NCI-H146 treated with DMSO at 0.1 percent for 48 hours (cell line): ENCODE results near the gene GAS2.

Experiments used
- DNase-seq: peaks from one replicate; lab custom pipeline; 2025; ENCODE audit not compliant: unreplicated experiment; lab: John Stamatoyannopoulos, UW

Gene GAS2

DNA sequence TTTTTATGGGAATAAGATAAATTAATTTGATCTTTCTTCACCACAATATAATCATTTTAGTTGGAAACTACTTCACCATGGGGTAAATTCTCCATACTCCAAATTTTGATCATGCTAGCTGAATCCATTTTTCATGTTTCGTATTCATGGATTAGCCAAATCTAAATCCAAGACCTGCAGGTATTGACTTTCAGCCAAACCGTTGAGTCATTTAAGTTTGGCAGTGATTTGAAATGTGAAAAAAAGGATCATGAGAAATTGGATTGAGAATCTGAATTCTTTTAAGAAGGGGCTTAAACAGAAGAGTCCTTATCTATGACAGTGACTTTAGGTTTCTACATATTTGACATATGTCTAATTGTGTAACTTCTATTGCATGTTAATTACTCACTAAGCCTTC lies 5.3 kb downstream of the GAS2 start:
- DNase-seq, result no peak

DNA sequence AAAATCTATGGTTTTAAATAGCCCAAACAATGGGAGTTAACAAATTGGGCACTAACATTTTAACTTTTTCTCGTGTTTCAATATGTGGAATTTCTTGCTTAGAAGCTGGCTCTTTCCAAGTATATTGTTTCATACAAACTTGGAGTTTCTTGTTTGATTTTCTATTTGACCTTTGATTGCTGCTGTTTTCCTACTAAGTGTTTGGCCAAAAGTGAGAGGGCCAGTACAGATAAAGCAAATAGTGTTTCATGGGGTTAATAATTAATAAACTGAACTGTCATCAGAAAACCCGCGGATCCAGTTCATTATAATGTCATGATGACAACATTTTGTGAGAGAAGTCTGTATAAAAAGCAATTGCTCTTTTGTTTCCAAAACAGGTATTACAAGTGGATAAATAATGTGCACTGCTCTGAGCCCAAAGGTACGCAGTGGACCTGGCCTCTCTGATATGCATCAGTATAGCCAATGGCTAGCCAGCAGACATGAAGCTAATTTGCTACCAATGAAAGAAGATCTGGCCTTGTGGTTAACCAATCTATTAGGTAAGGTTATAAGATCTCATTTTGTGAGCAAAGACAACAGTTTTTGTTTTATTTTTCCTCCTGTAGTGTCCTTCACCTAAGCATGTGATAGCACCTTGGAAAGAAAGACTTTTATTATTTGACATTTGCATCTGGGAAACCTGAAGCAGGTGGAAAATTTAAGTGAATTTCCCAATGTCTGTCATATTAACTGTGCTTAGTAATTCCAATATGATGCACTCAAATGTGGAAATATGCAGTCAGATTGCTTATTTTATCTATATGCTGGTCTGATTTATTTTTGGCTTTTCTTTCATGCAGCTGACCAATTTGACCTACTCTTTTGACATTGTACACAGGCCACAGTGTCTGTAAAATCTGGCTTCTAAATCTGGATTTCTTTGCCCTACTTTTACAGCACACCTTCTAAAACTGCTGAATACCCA lies 8.3 kb downstream of the GAS2 start:
- no peak for DNase-seq

DNA sequence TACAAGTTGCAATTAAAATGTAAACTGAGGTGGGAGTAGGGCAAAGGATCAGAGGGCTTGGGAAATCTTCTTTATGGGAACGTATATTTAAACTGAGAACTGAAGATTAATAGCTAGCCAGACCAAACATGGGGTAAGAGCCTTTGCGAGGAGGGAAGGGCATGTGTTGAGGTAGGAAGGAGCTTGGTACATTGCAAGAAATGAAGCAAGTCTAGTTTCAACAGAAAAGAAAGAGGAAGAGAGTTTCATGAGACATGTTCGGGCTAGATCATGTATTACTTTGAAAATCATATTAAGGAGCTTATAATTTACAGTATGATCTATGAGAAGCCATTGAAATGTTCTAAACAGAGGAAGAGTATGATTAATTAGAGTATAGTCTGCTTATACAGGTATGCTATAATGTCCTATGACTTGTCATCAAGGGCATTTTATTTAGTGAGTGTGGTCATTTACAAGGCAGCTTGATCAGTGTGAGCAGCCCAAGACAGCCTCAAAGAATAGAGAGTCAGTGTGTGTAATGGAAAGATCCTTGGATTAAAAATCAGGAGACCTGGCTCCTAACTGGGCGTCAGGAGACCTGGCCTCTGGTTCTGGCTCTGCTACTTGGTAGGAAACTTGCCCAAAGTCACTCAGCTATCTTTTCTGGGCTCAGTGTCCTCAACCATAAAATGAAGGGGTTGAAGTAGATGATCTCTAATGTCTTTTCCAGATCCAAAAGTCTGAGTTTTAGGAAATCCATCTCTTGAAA lies 10.9 kb downstream of the GAS2 start:
- DNase-seq, result no peak

DNA sequence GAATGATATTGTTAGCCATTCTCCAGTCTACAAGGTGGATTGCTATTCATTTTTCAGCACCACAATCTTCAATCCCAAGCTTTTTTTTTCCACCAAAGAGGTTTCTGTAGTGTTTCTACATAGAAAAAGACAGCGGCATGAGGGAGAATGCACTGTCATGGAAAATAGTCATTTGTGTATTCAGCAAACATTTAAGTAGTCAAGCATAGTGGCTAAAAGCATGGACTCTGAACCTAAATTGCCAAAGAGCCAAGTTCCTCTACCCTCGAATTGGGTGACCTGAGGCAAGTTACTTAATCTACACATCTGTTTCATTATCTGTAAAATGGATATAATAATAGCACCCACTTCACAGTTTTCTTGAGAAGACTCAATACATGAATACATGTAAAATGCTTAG lies 14.2 kb downstream of the GAS2 start:
- DNase-seq, result no peak

DNA sequence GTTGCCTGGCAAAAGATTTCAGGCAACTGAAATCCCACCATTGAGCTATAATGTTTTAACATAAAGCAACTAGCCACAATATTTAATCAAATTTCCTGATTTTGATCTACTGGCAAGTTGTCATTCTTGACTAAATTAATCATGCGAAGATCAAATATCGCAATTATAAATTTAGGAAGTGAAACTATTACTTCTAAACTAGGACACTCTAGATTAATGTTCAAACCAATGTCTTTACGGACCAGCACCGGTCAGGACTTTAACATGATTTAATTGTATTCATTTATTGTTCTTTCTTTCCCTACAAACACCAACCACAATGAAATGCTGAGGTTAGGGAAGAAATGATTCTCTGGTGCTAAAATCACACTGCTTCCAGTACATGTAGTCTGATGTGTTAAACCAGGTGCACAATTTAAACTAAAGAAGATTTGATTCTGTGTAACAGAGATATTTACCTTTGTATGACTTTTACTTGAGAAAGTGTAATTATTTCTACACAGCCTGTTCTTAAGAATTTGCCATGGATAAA lies 14.9 kb downstream of the GAS2 start:
- DNase-seq, result no peak

DNA sequence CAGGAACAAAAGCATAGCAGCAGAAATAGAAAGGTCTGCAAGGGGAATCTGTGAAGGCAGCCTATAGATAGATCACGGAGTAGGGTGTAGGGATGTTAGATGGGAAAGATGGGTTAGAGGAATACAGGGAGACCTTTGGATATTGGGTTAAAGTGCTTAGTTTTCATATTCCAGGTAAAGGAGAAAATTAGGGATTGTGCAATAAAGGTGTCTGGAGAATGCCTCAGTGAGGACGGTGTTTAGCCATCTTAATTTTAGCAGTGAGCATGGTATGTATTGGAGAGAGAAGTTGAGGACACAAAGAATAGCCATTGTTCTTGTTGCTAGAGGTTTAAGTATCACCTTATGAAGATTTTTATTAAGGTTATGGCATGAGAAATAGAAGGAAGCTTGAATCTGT lies 17.7 kb downstream of the GAS2 start:
- DNase-seq, result no peak

DNA sequence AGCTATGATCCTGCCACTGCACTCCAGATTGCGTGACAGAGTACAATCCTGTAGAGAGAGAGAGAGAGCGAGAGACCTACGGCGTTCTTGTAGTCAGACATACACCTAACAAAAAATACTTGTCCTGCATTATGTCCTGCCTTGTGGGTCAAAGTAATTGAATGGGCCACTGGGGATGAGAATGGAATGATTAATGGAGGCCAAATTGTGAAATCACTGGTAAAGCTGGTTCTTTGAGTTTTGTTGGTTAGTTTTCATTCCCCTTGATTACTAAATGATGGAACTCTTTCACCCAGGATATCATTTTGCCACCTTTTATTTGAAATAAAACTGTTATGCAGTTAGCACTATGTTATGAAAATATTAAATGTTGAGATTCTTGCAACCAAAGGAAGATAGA lies 18.7 kb downstream of the GAS2 start:
- DNase-seq, result no peak

DNA sequence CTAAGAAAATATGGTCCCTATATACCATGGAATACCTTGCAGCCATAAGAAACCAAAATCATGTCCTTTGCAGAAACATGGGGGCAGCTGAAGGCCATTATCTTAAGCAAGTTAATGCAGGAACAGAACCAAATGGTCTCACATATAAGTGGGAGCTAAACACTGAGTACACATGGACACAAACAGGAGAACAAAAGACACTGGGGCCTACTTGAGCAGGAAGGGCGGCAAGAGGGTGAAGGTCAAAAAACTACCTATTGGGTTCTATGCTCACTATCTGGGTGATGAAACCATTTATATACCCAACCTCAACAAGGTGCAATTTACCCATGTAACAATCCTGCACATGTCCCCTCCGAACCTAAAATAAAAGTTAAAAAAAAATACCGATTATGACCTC lies 22.5 kb downstream of the GAS2 start:
- DNase-seq, result no peak

DNA sequence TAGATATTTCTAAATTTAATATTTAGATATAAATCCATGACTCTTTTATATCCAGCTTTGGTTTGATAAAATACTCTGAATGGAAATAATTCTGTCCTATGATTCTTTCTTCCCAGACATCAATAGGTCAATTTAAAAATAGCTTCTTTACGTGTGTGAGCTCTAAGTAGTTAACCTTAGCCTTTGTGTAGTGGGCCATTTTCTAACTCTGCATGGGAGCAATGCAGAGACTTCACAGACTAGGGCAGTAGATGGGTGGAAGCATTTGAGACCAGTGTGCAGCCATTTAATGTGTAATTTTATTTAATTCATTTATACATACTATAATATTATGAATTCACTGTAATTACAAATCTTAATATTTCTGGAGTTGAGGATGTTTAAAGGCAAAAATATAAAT lies 23.8 kb downstream of the GAS2 start:
- no peak for DNase-seq

DNA sequence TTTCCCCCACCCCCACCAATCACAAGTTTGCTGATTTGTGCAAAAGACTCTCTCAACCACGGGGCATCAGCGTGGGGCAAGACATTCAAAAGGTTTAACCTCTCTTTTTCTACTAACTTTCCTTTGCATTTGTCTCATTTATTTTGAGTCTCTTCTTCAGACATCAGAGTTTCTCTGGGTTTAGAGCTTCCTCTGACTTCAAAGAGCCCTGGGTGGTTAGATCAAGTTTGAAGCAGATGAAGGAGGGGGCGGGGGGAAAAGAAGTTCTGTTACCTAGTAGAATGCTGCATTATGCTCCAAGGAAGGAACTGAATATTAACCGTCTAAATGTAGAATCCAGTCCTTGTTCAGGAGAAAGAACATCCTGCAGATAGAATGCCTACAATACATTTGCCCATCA lies 24.5 kb downstream of the GAS2 start:
- DNase-seq, result no peak

DNA sequence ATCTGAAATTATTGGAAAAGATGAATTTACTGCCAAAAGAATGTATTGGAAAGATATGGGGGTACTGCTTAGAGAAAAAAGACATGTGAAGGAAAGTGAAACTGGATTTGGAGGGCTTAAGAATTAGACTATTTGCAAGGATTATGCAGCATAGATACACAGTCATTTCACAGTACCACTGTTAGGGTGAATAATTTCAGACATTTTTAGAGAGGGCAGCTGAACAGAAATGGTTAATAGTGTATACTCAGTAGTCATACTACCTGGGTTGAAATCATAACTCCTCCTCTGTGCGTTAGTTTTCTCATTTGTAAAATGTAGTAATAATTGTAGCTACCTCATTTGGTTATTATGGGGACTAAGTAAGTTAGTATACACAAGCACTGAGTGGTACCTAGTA lies 33.0 kb downstream of the GAS2 start:
- DNase-seq, result no peak

DNA sequence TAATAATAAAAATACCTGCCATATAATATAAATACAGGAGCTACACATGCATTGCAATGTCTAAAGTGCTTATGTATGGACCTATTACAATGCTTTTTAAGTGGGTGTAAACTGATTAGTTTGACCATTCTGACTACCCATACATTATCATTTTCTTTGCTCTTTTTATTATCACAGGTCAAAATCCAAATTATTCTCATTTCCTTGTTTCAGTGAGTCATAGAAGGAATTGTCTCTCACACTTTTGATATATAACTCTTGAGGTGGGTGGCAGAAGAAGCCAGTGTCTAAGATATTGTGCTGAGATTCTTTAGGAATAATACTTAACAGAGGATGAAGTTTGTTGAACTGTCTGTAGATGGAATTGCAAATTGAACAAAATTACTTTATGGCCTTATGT lies 35.6 kb downstream of the GAS2 start:
- no peak for DNase-seq

DNA sequence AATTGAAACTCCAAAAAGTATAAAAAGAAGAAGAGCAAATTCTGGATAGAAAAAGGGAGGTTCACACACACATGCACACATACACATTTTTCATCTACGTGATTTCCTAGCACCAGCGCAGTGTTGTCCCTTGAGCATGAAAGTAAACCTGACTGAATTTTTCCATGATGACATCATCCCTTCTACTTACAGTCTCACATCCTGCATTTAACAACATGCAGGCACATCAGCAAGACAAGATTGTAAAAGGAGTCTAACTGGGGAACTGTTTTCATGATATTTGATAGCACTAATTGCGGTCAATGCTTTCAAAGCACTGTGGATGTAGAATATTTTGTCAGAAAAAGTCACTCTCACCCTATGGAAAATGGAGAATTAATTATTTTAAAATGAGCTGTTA lies 36.6 kb downstream of the GAS2 start:
- DNase-seq, result peak; percentile 2

DNA sequence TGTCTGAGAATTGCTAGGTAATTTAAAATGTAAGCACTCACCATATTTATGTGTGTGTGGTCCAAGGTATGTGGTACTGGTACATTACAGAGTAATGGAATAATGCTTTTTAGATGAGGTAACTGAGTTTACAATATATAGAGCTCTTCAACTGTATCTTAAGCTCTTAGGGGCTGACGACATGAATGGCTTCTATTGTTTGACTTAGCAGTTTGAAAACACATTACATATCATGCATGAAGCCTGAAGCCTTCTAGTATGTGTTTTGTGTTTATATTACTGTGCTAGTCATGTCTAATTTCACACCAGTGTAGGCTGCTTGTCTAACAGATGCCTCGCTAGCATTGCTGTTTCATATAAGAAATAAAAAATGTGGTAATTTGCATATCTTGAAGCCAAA lies 37.2 kb downstream of the GAS2 start:
- no peak for DNase-seq

DNA sequence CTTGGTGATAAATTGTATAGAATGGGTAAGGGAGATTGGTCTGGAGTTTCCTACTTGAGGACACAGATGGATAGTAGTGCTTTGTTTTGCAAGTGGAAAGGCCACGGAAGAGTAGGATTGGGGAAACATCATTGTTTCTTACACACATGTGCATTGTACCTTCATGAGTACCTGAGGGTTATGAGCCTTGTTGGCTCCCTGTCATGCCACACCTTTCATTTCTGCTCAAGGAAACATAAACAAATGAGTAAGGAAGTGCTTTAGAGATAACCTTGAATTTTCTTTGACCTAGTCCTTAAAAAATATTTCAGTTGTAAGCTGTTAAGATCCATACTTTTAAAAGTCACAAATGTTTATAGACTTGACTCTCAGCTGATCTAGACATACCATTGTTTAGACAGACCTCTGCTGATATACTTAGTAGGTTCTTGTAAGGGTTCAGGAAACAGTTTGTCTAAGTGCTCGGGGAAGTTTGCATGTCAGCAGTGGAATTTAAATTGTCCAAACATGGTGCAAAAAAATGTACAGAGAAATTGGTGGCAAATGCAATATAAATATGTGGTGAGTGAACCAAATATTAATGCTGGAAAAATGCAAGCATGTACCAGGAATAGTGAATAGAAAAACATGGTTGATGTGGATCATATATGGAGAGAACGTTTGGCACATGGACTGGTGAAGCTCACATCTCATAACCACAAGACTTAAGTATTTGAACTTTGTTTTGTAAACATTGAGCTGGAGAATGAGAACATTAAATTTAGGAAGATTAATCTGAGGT lies 40.9 kb downstream of the GAS2 start:
- no peak for DNase-seq

DNA sequence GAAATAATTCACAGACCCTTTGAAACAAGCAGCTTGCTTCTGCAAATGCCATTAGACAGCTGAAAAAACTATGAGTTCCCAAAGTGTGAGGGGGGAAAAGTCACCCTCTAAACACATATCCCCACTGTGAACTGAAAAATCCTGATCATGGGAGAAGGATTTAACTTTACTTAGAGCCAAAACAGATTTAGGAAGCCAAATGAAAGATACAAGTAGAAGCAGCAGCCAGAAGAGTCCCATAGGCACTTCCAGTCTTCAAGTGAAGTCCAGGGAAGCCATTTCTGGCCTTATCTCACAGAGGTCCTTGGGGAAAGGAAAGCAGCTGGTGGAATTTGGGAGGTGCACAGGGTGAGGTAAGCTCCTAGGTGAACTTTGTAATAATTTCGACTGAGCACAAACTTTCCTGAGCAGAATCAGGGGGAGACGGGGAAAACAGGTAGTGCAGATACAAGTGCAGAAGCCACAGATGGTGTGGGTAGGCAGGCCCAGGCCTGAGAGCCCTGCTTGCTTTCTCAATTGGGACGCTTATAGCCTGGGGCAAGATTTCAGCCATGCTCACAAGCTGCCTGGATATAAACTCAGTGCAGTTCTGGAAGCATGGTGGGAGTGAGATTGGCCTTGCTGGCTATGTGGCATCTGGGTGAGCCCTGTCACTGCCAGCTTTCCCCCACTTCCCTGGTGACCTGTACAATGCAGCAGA lies 44.8 kb downstream of the GAS2 start:
- no peak for DNase-seq

DNA sequence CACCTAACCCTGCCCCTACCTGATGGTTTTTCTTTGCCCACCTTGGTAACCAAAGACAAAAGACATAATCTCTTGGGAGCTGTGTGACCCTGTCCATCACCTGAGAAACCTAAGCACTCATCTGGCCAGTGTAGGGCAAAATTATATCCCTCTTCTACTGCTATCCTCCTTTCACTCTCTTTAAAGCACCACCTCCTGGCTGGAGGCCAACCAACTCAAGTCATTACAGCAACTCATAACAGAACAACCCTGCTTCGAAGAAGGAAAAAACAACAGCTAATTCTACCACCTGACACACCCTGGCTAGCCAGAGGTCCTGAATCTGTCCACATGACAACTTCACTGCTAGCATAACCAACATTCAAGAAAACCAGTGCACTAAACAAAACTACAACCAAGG lies 45.5 kb downstream of the GAS2 start:
- DNase-seq, result no peak

DNA sequence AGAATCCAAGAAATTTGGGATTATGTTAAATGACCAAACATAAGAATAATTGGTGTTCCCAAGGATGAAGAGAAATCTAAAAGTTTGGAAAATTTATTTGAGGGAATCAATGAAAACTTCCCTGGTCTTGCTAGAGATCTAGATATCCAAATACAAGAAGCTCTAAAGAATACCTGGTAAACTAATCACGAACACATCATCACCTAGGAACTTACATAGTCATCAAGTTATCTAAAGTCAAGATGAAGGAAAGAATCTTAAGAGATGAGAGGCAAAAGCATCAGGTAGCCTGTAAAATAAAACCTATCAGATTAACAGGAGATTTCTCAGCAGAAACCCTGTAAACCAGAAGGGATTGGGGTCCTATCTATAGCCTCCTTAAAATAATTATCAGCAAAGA lies 46.9 kb downstream of the GAS2 start:
- no peak for DNase-seq

DNA sequence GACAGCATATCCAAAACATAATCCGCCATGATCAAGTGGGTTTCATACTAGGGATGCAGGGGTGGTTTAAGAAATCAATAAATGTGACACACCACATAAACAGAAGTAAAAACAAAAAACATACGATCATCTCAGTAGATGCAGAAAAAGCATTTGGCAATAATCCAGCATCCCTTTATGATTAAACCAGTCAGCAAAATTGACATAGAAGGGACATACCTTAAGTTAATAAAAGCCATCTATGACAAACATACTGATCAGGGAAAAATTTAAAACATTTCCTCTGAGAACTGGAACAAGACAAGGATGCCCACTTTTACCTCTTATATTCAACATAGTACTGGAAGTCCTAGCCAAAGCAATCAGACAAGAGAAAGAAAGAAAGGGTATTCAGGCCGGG lies 49.6 kb downstream of the GAS2 start:
- DNase-seq, result no peak

DNA sequence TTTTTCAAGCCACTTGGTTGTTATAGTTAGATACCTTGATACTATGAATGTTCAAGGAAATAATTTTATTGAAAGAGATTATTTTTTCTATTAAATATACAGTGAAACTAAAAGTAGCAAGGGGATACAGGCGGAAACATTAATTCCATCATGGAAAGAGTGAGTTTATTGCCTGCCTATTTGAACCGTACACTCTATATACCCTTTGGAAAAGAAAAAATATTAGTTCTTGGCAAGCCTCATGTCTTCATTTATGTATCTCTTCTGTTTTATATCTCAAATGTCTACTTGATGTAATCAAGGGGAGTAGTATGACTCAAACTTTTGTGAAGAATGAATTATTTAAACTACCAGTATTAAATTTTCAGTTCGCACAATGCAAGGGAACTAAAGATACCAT lies 54.0 kb downstream of the GAS2 start:
- DNase-seq, result no peak

DNA sequence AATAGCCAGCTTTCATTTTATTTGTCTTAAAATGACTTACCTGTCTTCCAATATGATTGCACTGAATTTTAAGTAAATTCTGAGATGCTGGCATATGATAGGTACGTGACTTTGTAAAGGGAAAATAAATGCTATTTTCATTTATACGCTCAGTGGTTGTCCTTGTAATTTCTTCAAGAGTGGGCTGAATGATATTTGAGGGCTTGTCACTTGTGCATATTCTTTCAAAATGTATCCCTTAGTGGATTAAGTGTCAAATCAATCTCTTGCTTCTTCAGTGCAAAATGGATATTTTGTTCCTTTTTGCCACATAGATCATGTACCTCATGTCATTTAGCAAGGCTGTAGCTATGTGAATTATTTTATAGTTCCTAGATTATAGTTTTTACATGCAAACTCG lies 56.9 kb downstream of the GAS2 start:
- no peak for DNase-seq
